Stimulated activated CD4-positive, alpha-beta T cell treated with anti-CD3 and anti-CD28 coated beads, Interleukin-15, amount 100 ng/mL, for 1 hour (primary cell): ENCODE data around the gene PLAC9.

ENCODE experiments used
- DNase-seq, 2 donors: peaks; one replicate each; pipeline ENCODE4 v3.0.0-alpha.2; 2020; ENCODE audit warnings: low read depth in 1 of 2, low spot score in 1 of 2

The PLAC9 gene

DNA sequence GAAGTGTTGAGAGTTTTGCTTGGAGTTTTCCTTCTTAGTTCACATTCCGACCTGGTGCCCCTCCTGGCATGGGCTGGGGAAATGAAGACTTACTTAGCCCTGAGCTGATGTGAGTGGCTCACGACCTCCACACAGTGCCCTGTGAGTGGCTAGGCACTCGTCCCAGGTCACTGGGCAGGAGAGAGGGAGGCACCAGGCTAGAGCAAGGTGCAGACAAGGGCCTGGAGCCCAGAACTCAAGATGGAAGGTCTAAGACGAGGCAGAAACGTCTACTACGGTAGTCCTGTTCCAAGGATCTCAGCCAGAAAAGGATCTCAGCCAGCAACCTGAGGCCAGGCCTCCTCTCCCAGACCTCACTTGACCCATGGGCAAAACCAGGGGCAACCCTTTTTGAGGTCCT, 50.5 kb downstream of the PLAC9 start:
- no peak for DNase-seq

GRCh38 chr10:80183436-80183835, 50.9 kb downstream of the PLAC9 start:
- DNase-seq: no peak

DNA sequence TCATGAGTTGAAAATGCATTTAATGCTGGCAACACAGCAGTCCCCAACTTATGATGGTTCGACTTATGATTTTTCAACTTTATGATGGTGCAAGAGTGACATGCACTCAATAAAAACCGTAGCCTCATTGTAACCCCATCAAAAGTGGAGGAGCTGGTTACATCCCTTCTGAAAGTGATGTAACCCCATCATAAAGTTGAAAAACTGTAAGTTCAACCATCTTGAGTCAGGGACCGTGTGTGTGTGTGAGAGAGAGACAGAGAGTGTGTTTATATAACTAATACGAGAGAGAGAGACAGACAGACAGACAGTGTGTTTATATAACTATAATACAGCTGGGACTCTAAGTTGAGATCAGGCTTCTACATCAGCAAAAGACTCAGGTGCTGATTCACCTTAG, 51.8 kb downstream of the PLAC9 start:
- no peak for DNase-seq

- no peak for DNase-seq
These were observed 53.2 kb downstream of the PLAC9 start for GRCh38 chr10:80185578-80186299.

DNA sequence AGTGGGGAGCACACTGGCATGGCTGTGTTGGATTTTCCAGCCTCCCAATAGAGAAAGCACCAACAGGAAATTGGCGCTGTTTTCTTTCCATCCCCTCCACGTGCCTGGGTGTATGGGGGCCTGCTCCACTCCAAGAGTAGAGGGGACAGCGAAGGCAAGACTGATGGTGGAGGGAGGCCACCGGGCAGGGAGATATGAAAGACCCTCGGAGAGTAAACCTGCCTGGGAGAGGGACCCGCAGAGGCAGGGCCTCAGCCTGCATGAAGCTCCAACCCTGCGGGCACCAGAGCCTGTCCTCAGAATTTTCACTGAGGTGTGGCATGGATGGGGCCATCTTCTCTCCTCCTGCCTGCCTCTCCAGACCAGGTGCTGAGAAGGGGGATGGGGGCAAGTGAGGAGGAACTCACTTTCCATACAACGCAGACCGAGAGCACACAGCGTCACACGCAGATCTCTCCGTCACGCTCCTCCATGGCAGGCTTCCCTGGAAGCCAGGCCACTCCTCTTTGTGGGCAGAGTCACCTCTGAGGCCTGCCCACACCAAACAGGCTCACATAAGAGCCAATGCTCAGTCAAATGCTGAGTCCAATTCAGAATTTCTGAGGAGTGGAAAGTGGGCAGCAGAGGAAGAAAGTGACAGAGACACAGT, 54.0 kb downstream of the PLAC9 start:
- no peak for DNase-seq

GRCh38 chr10:80187060-80187459, 54.5 kb downstream of the PLAC9 start:
- no peak for DNase-seq

DNA sequence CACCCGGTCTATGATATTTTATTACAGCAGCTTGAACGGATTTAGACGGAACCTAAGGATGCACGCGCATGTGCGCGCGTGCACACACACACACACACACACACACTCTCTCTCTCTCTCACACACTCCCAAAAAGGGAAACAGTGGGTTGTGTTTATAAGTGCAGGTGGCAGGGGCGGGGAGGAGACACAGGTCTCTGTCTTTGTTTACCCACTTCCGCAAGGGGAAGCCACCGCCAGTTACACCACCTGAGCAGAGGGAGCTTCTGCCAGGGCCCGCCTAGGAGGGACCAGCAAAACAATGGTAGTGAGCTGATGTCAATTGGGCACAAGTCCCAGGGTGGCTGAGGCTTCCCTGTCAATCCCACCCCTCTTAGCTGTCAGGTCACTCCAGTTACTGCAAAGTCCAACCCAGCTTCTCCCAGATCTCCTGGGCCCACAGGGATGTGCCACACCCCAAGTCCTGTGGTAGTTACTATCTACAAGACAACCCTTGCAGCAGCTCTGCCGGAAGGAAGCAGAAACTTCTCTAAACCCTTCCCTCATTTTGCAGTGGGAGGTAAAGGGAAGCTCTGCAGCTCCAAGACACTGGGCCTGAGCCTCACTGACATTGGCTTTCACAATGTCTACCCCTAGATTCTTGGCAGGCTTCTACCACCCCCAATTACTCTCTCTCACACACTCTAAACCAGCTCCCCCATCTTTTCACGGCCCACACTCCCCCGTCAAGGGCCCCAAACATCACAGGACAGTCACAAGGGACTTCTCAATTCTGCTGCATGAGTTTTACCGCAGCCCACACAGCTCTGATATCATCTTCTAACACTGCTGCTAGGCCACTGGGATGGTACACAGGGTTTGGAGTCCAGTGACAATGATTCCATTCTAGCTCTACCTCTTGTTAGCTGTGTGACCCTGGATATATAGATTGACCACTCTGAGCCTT, 55.2 kb downstream of the PLAC9 start:
- DNase-seq: peak; percentile 25 to 54

- no peak for DNase-seq
These were observed 56.2 kb downstream of the PLAC9 start for GRCh38 chr10:80188713-80189112.

- DNase-seq: no peak
These were observed 59.2 kb downstream of the PLAC9 start for GRCh38 chr10:80191589-80192270.

GRCh38 chr10:80192553-80192952, 60.0 kb downstream of the PLAC9 start:
- DNase-seq: no peak

GRCh38 chr10:80194373-80195045, 62.0 kb downstream of the PLAC9 start:
- no peak for DNase-seq
